Sigmoid colon (tissue), 4 donors: ENCODE data around the gene BRD4.
A peak's percentile ranks its signal among the peaks of the same experiment; 100 is the strongest.

ENCODE experiments used
- EP300 ChIP-seq, 4 donors: sonication (generic); formaldehyde crosslinking; IDR thresholded peaks; one replicate each; pipeline ENCODE4 v1.6.1; 2017; ENCODE audit warnings: antibody characterized with exemption in 4 of 4
- POLR2A ChIP-seq, 2 donors: fragments of 450-650 bp; IDR thresholded peaks; one replicate each; pipeline ENCODE4 v1.6.1; 2016; ENCODE audit warnings: antibody characterized with exemption in 2 of 2, mild to moderate bottlenecking in 2 of 2, moderate library complexity in 2 of 2
- POLR2AphosphoS5 ChIP-seq, 4 donors: sonication (generic); formaldehyde crosslinking; IDR thresholded peaks; one replicate each; pipeline ENCODE4 v1.6.1; 2017; ENCODE audit warnings: antibody characterized with exemption in 4 of 4
- TF ChIP-seq, protein P1 (sequence below), 4 experiments: fragments of 450-650 bp in 3 of 4; fragments of 200-600 bp in 1 of 4; IDR thresholded peaks; one replicate each; pipeline ENCODE4 v1.5.1; 2016 to 2019; ENCODE audit warnings: antibody characterized with exemption in 4 of 4, mild to moderate bottlenecking in 3 of 4, moderate library complexity in 2 of 4

DNA sequence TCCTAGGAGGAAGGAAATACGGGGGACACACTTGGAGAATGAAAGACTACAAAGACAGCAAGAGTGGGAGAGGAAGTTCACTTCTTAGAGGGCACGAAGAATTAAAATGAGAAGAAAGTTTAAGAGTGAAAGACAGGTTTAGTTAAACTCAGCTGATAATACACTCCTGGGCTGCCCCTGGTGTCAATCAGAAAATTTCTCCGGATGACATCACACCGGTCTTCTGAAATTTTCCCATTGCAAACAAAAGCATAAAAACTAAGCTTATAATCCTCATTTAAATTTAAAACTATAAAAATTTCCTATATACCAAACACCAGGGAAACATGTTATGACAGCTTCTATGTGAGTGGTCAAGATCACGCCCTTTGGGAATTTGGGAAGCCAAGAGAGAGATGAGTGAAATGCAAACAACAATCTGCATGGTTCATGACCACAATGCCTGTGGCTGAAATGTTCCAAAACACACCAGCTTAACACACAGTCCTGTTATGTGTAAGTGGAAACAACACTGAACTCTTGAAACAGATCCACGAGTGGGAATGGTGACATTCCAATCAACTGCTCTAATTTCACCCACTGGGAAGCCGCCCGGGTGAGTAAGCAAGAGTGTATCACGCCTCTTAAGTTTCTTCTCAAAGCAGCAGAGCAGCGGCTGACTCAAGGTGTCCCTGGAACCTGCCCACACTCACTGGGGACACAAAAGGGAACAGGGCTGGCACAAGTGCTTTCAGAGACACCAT is 49.0 kb downstream of the BRD4 start:
- TF ChIP-seq POLR2A (IDR thresholded peaks at IDR 0.05) (no peak), POLR2AphosphoS5 (IDR thresholded peaks at IDR 0.05) (peak in 1 of 4 donors; percentile 15), EP300 (IDR thresholded peaks at IDR 0.05) (no peak)
- TF ChIP-seq, protein P1, sequence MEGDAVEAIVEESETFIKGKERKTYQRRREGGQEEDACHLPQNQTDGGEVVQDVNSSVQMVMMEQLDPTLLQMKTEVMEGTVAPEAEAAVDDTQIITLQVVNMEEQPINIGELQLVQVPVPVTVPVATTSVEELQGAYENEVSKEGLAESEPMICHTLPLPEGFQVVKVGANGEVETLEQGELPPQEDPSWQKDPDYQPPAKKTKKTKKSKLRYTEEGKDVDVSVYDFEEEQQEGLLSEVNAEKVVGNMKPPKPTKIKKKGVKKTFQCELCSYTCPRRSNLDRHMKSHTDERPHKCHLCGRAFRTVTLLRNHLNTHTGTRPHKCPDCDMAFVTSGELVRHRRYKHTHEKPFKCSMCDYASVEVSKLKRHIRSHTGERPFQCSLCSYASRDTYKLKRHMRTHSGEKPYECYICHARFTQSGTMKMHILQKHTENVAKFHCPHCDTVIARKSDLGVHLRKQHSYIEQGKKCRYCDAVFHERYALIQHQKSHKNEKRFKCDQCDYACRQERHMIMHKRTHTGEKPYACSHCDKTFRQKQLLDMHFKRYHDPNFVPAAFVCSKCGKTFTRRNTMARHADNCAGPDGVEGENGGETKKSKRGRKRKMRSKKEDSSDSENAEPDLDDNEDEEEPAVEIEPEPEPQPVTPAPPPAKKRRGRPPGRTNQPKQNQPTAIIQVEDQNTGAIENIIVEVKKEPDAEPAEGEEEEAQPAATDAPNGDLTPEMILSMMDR (IDR thresholded peaks at IDR 0.05), result no peak
